ENCODE results near the gene RPGRIP1.
"Not testable (repeated sequence)": the region's sequence is repeated elsewhere in the genome, so short reads cannot be mapped to it uniquely, and the experiment has no call there.

RPGRIP1 gene

GRCh38 chr14:21264025-21264801, 15.7 kb upstream of the RPGRIP1 start:
- peak overlapping the region; percentile 70 for H3K27ac Mint-ChIP-seq (ENCODE audit: low read depth)
- no peaks in the 10 kb centered on the region for H3K9me3 Mint-ChIP-seq
- DNase-seq (ENCODE audit: low spot score in 2 of 2) = no peak
- peak; percentile 72 for ATAC-seq (replicated peaks; ENCODE audit: extremely low read depth, poor library complexity, severe bottlenecking)
- H3K36me3 Mint-ChIP-seq (ENCODE audit: insufficient read depth) = peaks cover 93% of the 10 kb centered on the region
- no peaks in the 10 kb centered on the region for H3K27me3 Mint-ChIP-seq
- H3K4me3 Mint-ChIP-seq = peak overlapping the region; percentile 99
- H3K4me1 Mint-ChIP-seq = peaks cover 74% of the 10 kb centered on the region

DNA sequence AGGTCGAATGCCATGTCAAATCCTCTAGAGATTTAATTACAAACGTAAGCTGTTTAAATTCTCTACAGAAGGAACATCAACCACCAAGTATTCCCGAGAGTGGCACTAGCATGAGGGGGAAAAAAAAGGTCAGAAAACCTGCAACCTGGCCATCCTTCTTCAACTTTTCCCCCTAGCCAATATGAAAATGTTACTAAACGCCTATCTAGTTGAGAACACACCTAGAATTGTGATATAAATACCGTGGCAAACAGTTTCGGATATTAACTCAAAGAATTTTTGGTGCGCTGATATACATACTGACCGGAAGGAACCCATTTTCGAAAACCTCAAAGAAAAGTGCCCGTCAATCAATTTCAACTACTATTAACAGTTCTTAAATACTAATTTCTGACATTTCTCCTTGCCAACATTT, 12.4 kb upstream of the RPGRIP1 start:
- H3K36me3 Mint-ChIP-seq (ENCODE audit: insufficient read depth) = peaks cover 71% of the 10 kb centered on the region
- DNase-seq (ENCODE audit: low spot score in 2 of 2) = no peak

DNA sequence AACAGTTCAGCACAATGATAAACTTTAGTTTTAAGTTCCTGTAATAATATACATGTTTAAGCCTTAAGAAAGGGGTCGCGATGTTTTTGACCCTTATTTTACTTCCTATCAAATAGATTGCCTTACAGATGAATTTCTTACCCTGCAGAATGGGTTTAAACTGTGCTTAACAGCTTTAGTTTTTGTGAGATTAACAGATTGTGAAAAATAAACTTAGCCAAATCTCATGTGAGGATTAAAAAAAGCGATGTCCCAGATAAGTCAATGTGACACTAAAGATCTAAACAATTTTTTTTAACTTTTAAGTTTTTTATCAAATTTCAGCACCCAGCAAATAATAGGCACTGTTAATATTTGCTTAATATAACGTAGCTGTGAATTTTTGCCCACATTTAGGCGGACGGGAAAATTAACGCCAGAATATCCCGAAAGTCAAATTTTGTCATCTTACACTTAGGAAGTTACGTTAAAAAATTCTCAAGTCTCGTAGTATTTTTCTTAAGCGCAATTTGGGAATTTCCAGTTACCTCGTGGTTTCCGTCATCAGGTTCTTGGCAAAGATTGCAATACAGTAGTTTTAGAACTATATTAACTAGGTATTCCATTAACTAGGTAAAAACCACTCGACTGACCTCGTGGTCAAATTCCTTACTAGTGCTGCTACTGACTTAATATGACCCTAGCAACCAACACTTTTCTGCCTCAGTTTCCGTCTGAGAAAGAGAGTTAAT, 11.8 kb upstream of the RPGRIP1 start:
- Mint-ChIP-seq H3K9me3 (no peaks in the 10 kb centered on the region), H3K36me3 (ENCODE audit: insufficient read depth) (peaks cover 65% of the 10 kb centered on the region)

More for the DNA sequence above, 12.4 kb upstream of the RPGRIP1 start:
- peaks cover 61% of the 10 kb centered on the region for H3K4me1 Mint-ChIP-seq
- H3K4me3 Mint-ChIP-seq = peak overlapping the region; percentile 99
- H3K27me3 Mint-ChIP-seq = no peaks in the 10 kb centered on the region
- H3K9me3 Mint-ChIP-seq = no peaks in the 10 kb centered on the region
- no peak for ATAC-seq (replicated peaks; ENCODE audit: extremely low read depth, poor library complexity, severe bottlenecking)
- H3K27ac Mint-ChIP-seq (ENCODE audit: low read depth) = peak overlapping the region; percentile 100

DNA sequence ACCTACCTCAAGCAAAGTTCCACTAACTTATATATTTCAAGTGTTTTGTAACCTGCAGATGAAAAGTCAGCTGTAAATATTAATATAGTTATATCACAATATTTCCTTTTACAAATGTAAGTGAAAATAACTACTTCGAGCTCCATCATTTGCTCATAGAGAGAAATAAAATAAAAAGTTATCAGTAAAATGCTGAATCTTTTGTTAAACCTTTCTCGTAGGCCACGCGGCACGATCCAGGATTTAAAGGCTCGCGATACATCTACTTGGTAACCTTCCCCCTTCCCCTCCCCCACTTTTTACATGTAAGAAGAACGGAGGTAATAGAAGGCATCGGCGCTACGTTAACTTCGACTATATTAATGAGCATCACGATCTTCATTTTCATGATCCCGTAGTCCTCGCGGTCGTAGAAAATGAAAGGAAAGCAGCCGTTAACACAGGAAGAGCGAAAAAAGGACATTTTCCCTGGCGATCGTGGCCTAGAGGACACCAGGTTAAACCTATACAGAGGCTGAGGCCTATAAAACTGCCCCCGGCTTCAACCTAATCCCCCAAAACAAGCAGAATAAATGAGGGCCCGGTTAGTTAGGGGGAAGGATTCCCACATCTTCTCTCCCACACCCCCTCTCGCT, 11.1 kb upstream of the RPGRIP1 start:
- Mint-ChIP-seq H3K9me3 (no peaks in the 10 kb centered on the region), H3K27me3 (no peaks in the 10 kb centered on the region), H3K27ac (ENCODE audit: low read depth) (peak overlapping the region; percentile 100), H3K36me3 (ENCODE audit: insufficient read depth) (peaks cover 58% of the 10 kb centered on the region), H3K4me3 (peak overlapping the region; percentile 99), H3K4me1 (peaks cover 48% of the 10 kb centered on the region)
- ATAC-seq (replicated peaks; ENCODE audit: extremely low read depth, poor library complexity, severe bottlenecking) = no peak
- DNase-seq (ENCODE audit: low spot score in 2 of 2) = no peak

More for the DNA sequence above, 11.8 kb upstream of the RPGRIP1 start:
- H3K4me3 Mint-ChIP-seq = peak overlapping the region; percentile 99
- peaks cover 55% of the 10 kb centered on the region for H3K4me1 Mint-ChIP-seq
- DNase-seq (ENCODE audit: low spot score in 2 of 2) (no peak), ATAC-seq (replicated peaks; ENCODE audit: extremely low read depth, poor library complexity, severe bottlenecking) (no peak)
- H3K27me3 Mint-ChIP-seq = no peaks in the 10 kb centered on the region
- peak overlapping the region; percentile 100 for H3K27ac Mint-ChIP-seq (ENCODE audit: low read depth)

DNA sequence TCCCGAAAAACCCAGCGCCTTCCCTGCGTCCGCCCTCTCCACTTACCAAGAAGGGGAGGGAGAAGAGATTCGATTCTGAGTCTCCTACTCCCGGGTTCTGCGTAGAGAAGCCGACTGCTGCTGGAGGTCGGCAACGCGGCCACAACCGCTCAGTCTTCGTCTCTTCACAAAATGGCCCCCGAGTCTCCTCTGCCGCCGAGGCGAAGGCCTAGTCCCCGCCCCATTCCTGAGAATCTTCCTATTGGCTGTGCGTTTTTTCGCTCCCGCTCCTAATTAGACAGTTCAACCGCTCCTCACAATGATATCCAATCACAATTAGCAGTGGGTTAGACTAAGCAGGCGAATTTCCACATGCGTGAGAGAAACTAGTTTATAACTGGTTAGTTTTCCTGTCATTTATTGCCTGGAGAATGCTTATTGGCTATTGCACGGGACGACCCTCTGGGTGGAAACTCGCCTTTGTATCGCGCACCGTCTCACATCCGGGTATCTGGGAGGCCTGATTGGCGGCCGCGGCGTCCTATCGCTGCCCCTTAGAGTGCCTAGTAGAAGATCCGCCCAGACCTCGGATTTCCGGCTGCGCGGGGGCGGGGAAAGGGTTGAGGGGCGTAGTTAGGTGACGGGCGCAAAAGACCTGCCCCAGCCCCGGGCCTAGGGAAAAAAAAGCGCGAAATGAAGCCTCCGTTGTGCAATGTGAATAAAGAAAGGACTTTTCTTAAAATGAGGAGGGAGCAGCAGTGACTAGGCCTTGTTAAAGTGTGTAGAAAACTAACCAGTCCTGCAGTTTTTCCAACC, 10.4 kb upstream of the RPGRIP1 start, which contains the start of gene HNRNPC:
Gene HNRNPC (minus strand): TSS at position 191 of the 795 bp plus-strand sequence. CDS start 35,249 bp downstream, outside the sequence.
- Mint-ChIP-seq H3K4me3 (peak within 1 kb of the TSS; percentile 99), H3K4me1 (peaks cover 42% of the 10 kb centered on the region), H3K27ac (ENCODE audit: low read depth) (peak within 1 kb of the TSS; percentile 100), H3K27me3 (no peaks in the 10 kb centered on the region), H3K36me3 (ENCODE audit: insufficient read depth) (peaks cover 52% of the 10 kb centered on the region), H3K9me3 (no peaks in the 10 kb centered on the region)
- peak; percentile 92 for ATAC-seq (replicated peaks; ENCODE audit: extremely low read depth, poor library complexity, severe bottlenecking)
- DNase-seq (ENCODE audit: low spot score in 2 of 2) = peak; percentile 100

DNA sequence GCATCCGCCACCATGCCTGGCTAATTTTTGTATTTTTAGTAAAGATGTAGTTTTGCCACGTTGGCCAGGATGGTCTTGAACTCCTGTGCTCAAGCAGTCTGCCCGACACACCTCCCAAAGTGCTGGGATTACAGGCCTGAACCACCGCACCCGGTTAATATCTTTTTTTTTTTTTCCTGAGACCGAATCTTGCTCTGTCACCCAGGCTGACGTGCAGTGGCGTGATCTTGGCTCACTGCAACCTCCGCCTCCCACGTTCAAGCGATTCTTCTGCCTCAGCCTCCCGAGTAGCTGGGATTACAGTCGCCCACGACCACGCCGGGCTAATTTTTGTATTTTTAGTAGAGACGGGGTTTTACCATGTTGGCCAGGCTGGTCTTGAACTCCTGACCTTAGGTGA, 7.2 kb upstream of the RPGRIP1 start:
- H3K9me3 Mint-ChIP-seq; DNase-seq (ENCODE audit: low spot score in 2 of 2); H3K4me3 Mint-ChIP-seq; ATAC-seq (replicated peaks; ENCODE audit: extremely low read depth, poor library complexity, severe bottlenecking); H3K27ac Mint-ChIP-seq (ENCODE audit: low read depth); H3K27me3 Mint-ChIP-seq: not testable (repeated sequence)
- Mint-ChIP-seq H3K36me3 (ENCODE audit: insufficient read depth) (peaks cover 22% of the 10 kb centered on the region), H3K4me1 (peaks cover 15% of the 10 kb centered on the region)

- H3K36me3 Mint-ChIP-seq (ENCODE audit: insufficient read depth) = no peaks in the 10 kb centered on the region
- no peaks in the 10 kb centered on the region for H3K27me3 Mint-ChIP-seq
- no peak overlapping the region for H3K4me3 Mint-ChIP-seq
- DNase-seq (ENCODE audit: low spot score in 2 of 2) (no peak), ATAC-seq (replicated peaks; ENCODE audit: extremely low read depth, poor library complexity, severe bottlenecking) (no peak)
- H3K9me3 Mint-ChIP-seq = no peaks in the 10 kb centered on the region
- no peaks in the 10 kb centered on the region for H3K4me1 Mint-ChIP-seq
- H3K27ac Mint-ChIP-seq (ENCODE audit: low read depth) = no peak overlapping the region
Measured at GRCh38 chr14:21275261-21275858, 4.5 kb upstream of the RPGRIP1 start.

DNA sequence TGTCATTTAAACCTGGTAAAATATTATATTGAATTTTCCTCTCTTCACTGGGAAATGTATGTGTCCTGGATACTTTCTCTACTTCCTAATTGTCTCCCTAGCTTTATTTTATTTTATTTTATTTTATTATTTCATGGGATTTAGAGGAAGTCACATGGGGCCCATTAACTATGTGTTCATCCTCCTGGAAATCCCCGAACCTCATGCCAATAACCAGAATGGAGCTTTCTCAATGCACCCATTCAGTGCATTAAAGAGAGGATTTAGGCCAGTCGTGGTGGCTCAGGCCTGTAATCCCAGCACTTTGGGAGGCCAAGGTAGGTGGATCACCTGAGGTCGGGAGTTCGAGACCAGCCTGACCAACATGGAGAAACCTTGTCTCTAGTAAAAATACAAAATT, 1.3 kb upstream of the RPGRIP1 start:
- no peaks in the 10 kb centered on the region for H3K9me3 Mint-ChIP-seq
- no peaks in the 10 kb centered on the region for H3K36me3 Mint-ChIP-seq (ENCODE audit: insufficient read depth)
- H3K27ac Mint-ChIP-seq (ENCODE audit: low read depth) = no peak overlapping the region
- H3K27me3 Mint-ChIP-seq = no peaks in the 10 kb centered on the region
- no peak for DNase-seq (ENCODE audit: low spot score in 2 of 2)
- ATAC-seq (replicated peaks; ENCODE audit: extremely low read depth, poor library complexity, severe bottlenecking) = no peak
- no peak overlapping the region for H3K4me3 Mint-ChIP-seq
- H3K4me1 Mint-ChIP-seq = no peaks in the 10 kb centered on the region

- H3K36me3 Mint-ChIP-seq (ENCODE audit: insufficient read depth); H3K4me3 Mint-ChIP-seq; H3K9me3 Mint-ChIP-seq; DNase-seq (ENCODE audit: low spot score in 2 of 2); H3K4me1 Mint-ChIP-seq; ATAC-seq (replicated peaks; ENCODE audit: extremely low read depth, poor library complexity, severe bottlenecking); H3K27ac Mint-ChIP-seq (ENCODE audit: low read depth): not testable (repeated sequence)
- H3K27me3 Mint-ChIP-seq = peaks cover 18% of the 10 kb centered on the region
Measured at GRCh38 chr14:21281917-21282316, 2.0 kb downstream of the RPGRIP1 start.

DNA sequence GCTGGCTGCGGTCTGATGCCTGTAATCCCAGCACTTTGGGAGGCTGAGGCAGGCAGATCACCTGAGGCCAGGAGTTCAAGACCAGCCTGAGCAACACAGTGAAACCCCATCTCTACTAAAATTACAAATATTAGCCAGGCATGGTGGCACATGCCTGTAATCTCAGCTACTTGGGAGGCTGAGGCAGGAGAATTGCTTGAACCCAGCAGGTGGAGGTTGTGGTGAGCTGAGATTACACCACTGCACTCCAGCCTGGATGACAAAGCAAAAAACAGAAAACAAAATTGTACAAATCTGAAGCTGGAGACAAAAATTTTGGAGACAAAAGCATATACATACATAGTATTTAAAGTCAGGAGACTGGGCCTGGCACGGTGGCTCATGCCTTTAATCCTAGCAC, 6.6 kb downstream of the RPGRIP1 start:
- H3K36me3 Mint-ChIP-seq (ENCODE audit: insufficient read depth); H3K4me1 Mint-ChIP-seq; H3K9me3 Mint-ChIP-seq; DNase-seq (ENCODE audit: low spot score in 2 of 2); H3K4me3 Mint-ChIP-seq; ATAC-seq (replicated peaks; ENCODE audit: extremely low read depth, poor library complexity, severe bottlenecking): not testable (repeated sequence)
- peak overlapping the region; percentile 34 for H3K27ac Mint-ChIP-seq (ENCODE audit: low read depth)
- peaks cover 18% of the 10 kb centered on the region for H3K27me3 Mint-ChIP-seq

DNA sequence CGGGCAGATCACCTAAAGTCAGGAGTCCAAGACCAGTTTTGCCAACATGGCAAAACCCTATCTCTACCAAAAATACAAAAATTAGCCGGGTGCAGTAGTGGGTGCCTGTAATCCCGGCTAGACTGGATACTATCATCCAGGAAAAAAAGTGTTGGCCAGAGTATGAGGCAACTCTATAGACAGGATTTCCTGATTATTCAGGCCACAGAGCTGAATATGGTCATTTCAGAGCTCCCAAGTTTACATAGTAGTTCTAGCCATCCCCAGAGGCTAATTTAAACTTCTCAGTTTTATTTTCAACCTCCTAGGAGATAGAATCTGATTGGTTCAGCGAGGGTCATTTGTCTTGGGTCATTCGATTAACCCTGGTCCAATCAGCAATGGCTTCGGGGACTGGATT, 7.3 kb downstream of the RPGRIP1 start:
- no peak for ATAC-seq (replicated peaks; ENCODE audit: extremely low read depth, poor library complexity, severe bottlenecking)
- DNase-seq (ENCODE audit: low spot score in 2 of 2) = no peak
- H3K27ac Mint-ChIP-seq (ENCODE audit: low read depth) = peak overlapping the region; percentile 34
- peaks cover 18% of the 10 kb centered on the region for H3K27me3 Mint-ChIP-seq
- H3K4me3 Mint-ChIP-seq = no peak overlapping the region
- H3K4me1 Mint-ChIP-seq = no peaks in the 10 kb centered on the region
- peaks cover 3% of the 10 kb centered on the region for H3K36me3 Mint-ChIP-seq (ENCODE audit: insufficient read depth)
- H3K9me3 Mint-ChIP-seq = no peaks in the 10 kb centered on the region

DNA sequence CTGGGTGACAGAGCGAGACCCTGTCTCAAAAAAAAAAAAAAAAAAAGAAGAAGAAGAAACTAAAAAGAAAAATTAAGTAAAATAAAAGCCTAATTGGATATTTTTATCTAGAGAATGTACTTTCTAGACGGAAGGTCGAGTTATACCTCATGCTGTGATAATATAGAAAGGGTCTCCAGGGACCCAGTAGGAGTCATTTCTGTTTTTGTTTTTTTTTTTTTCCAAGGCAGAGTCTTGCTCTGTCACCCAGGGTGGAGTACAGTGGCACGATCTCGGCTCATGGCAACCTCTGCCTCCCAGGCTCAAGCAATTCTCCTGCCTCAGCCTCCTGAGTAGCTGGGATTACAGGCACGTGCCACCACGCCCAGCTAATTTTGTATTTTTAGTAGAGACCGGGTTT, 14.1 kb downstream of the RPGRIP1 start:
- H3K4me3 Mint-ChIP-seq = not testable (repeated sequence)

More for the DNA sequence above, 14.1 kb downstream of the RPGRIP1 start:
- not testable (repeated sequence) for DNase-seq (ENCODE audit: low spot score in 2 of 2); ATAC-seq (replicated peaks; ENCODE audit: extremely low read depth, poor library complexity, severe bottlenecking); H3K9me3 Mint-ChIP-seq; H3K4me1 Mint-ChIP-seq; H3K27ac Mint-ChIP-seq (ENCODE audit: low read depth); H3K36me3 Mint-ChIP-seq (ENCODE audit: insufficient read depth)
- H3K27me3 Mint-ChIP-seq = peaks cover 13% of the 10 kb centered on the region

Measured in central memory CD8-positive, alpha-beta T cell (primary cell).